ENCODE measurements around the gene DDX1. TPM values are rescaled to one million over a fixed set of nuclear protein-coding genes. Genes with fewer than 3 reads are reported as not detected.

The DDX1 gene
- total RNA-seq, 5 donors from 2014 or later (not counting 1 experiment from before 2014, with no cell fraction given): 43.0 to 46.9 (median 45.8) TPM

DNA sequence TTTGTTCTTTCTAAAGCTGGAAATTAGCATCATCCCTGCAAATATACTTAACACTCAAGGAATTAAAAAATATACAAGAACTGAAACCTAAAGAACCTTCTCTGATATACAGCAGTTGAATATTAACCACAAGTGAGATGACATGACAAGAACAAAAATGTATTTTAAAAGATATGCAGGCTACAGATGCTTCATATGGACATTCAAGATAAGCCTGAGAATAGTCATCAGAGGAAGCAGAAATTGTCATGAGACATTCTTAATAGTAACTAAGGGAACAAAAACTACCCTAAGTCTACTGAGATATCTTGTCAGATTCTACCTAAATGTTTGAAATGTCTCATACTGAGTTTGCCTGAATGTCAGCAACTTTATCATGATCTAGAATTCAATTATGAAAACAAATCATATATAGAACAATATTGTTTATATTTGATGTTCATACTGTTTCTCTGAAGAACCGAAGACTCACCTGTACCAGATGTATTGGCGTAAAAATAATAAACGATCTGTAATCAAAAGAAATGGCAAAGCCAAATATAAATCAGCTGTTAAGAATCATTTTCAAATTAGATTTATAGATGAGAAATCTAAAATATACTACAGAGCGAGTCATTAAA lies 35.2 kb upstream of the DDX1 start:
- POLR2A ChIA-PET: no interaction called here
- H3K36me3 ChIP-seq (ENCODE audit: control insufficient read depth in 2 of 2, extremely low read depth in 1 of 2, insufficient read depth in 1 of 2, low read length in 1 of 2): peaks cover 0 to 25% of the 10 kb centered on the region in 2 donors
- peaks cover 9 to 12% of the 10 kb centered on the region in 2 experiments for H3K4me1 ChIP-seq (ENCODE audit: control insufficient read depth in 1 of 2, extremely low read depth in 1 of 2, insufficient read depth in 2 of 2, low read length in 2 of 2)
- no peak overlapping the region for H3K27ac ChIP-seq (ENCODE audit: low read length)
- H3K4me3 Mint-ChIP-seq: no peak overlapping the region
- H3K27me3 Mint-ChIP-seq: no peaks in the 10 kb centered on the region
- H3K27ac Mint-ChIP-seq: no peak overlapping the region
- no CpG with 5 or more reads among the region's 4 CpGs for WGBS (ENCODE audit: insufficient coverage)
- no peaks in the 10 kb centered on the region for H3K9me3 ChIP-seq
- H3K4me1 Mint-ChIP-seq: peaks cover 27 to 50% (median 30%) of the 10 kb centered on the region in 3 donors
- DNase-seq (no peak), ATAC-seq (replicated peaks in 1 of 4) (no peak)
- H3K9me3 Mint-ChIP-seq: no peaks in the 10 kb centered on the region
- H3K36me3 Mint-ChIP-seq: peaks cover 22% of the 10 kb centered on the region
- H3K27me3 ChIP-seq (replicated peaks in 1 of 2; ENCODE audit: control insufficient read depth in 2 of 2, extremely low read depth in 1 of 2, insufficient read depth in 2 of 2, low read length in 1 of 2): no peaks in the 10 kb centered on the region
- no peak overlapping the region for H3K4me3 ChIP-seq (ENCODE audit: control insufficient read depth in 1 of 2, extremely low read depth in 1 of 2, low read length in 1 of 2)
- CTCF ChIA-PET: interaction anchor here in 1 of 2 donors (0.6 kb wide), 1 partner anchor 21 kb away, joined by 3 read pairs; no protein-coding TSS in a partner anchor

GRCh38 chr2:15557887-15558311 lies 33.8 kb upstream of the DDX1 start:
- no peak overlapping the region for H3K4me3 ChIP-seq (ENCODE audit: control insufficient read depth in 1 of 2, extremely low read depth in 1 of 2, low read length in 1 of 2)
- ChIA-PET POLR2A (no interaction called here), CTCF (interaction anchor here (0.7 to 1.3 kb wide), 3 partner anchors 8 to 15 kb away, joined by 3 read pairs; no protein-coding TSS in a partner anchor)
- Mint-ChIP-seq H3K4me3 (no peak overlapping the region), H3K27ac (no peak overlapping the region), H3K36me3 (peaks cover 15% of the 10 kb centered on the region), H3K27me3 (no peaks in the 10 kb centered on the region), H3K9me3 (no peaks in the 10 kb centered on the region), H3K4me1 (peaks cover 41 to 65% (median 42%) of the 10 kb centered on the region in 3 donors)
- H3K36me3 ChIP-seq (ENCODE audit: control insufficient read depth in 2 of 2, extremely low read depth in 1 of 2, insufficient read depth in 1 of 2, low read length in 1 of 2): peaks cover 0 to 22% of the 10 kb centered on the region in 2 donors
- H3K27ac ChIP-seq (ENCODE audit: low read length): no peak overlapping the region
- no peak for ATAC-seq (replicated peaks in 1 of 4)
- no peaks in the 10 kb centered on the region for H3K9me3 ChIP-seq
- H3K27me3 ChIP-seq (replicated peaks in 1 of 2; ENCODE audit: control insufficient read depth in 2 of 2, extremely low read depth in 1 of 2, insufficient read depth in 2 of 2, low read length in 1 of 2): no peaks in the 10 kb centered on the region
- H3K4me1 ChIP-seq (ENCODE audit: control insufficient read depth in 1 of 2, extremely low read depth in 1 of 2, insufficient read depth in 2 of 2, low read length in 2 of 2): peaks cover 12 to 16% of the 10 kb centered on the region in 2 experiments
- no peak for DNase-seq
- WGBS (ENCODE audit: insufficient coverage): 62% methylated on average over 4 of the region's 5 CpGs

- DNase-seq (no peak), ATAC-seq (replicated peaks in 1 of 4) (no peak)
- ChIA-PET CTCF (interaction anchor here in 1 of 2 donors (0.7 kb wide), 1 partner anchor 321 kb away, joined by 3 read pairs; no protein-coding TSS in a partner anchor), POLR2A (no interaction called here)
- Histone ChIP-seq H3K27ac (ENCODE audit: low read length) (no peak overlapping the region), H3K36me3 (ENCODE audit: control insufficient read depth in 2 of 2, extremely low read depth in 1 of 2, insufficient read depth in 1 of 2, low read length in 1 of 2) (peaks cover 0 to 7% of the 10 kb centered on the region in 2 donors), H3K27me3 (replicated peaks in 1 of 2; ENCODE audit: control insufficient read depth in 2 of 2, extremely low read depth in 1 of 2, insufficient read depth in 2 of 2, low read length in 1 of 2) (no peaks in the 10 kb centered on the region), H3K9me3 (no peaks in the 10 kb centered on the region), H3K4me1 (ENCODE audit: control insufficient read depth in 1 of 2, extremely low read depth in 1 of 2, insufficient read depth in 2 of 2, low read length in 2 of 2) (peaks cover 12 to 16% of the 10 kb centered on the region in 2 experiments), H3K4me3 (ENCODE audit: control insufficient read depth in 1 of 2, extremely low read depth in 1 of 2, low read length in 1 of 2) (no peak overlapping the region)
- no peak overlapping the region for H3K27ac Mint-ChIP-seq
- peak overlapping the region; percentile 98 to 100 (median 100) for H3K4me3 Mint-ChIP-seq
- H3K27me3 Mint-ChIP-seq: no peaks in the 10 kb centered on the region
- H3K9me3 Mint-ChIP-seq: no peaks in the 10 kb centered on the region
- peaks cover 6% of the 10 kb centered on the region for H3K36me3 Mint-ChIP-seq
- no CpG with 5 or more reads among the region's 6 CpGs for WGBS (ENCODE audit: insufficient coverage)
- peaks cover 41 to 59% (median 41%) of the 10 kb centered on the region in 3 donors for H3K4me1 Mint-ChIP-seq
Observed at GRCh38 chr2:15559379-15560139, 32.1 kb upstream of the DDX1 start.

DNA sequence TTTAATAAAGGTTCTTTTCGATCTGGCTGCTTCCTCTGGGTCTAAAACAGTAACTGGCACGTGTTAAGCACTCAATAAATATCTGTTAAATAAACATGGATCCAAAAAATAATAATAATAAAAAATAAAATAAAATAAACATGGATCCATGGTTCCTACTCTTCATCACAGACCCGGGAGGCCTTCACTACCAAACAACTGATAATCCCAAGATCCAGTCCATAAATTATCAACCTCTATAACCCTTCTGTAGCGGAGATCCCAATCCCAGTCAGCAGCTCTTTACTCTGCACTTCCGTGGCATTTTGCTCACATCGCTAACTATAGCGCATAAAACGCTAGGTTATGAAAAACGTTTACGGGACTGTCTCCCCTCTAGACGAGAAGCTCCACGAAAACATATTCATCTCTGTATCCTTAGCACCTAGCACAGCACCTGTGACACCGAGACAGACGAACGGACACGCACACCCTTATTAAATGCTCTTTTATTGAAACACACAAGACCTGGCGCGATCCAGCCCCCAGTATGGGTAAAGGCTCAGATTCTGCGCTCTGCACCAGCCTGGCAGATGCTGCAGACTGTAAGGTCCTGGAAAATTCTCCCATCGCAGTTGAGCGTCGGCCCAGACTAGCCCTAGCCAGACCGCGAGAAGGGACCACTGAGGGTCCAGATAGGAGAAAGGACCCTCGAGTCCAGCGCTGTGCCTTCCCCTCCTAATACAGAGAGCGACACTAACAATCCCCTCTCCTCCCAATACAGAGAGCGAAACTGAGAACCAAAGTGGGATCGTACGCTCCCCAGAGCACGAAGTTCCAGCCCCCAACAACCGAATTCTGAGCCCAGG lies 31.3 kb upstream of the DDX1 start:
- no peaks in the 10 kb centered on the region for H3K27me3 ChIP-seq (replicated peaks in 1 of 2; ENCODE audit: control insufficient read depth in 2 of 2, extremely low read depth in 1 of 2, insufficient read depth in 2 of 2, low read length in 1 of 2)
- H3K27ac Mint-ChIP-seq: peak overlapping the region; percentile 47 to 96
- H3K36me3 ChIP-seq (ENCODE audit: control insufficient read depth in 2 of 2, extremely low read depth in 1 of 2, insufficient read depth in 1 of 2, low read length in 1 of 2): peaks cover 0 to 5% of the 10 kb centered on the region in 2 donors
- CTCF ChIA-PET: interaction anchor here (0.7 to 2.4 kb wide), 2 partner anchors 17 to 322 kb away, joined by 3 to 18 read pairs; no protein-coding TSS in a partner anchor
- peak in 5 of 35 experiments; percentile 1 to 31 (median 6) for DNase-seq
- ATAC-seq (replicated peaks in 1 of 4): peak; percentile 36 to 44 (median 42)
- peaks cover 12 to 16% of the 10 kb centered on the region in 2 experiments for H3K4me1 ChIP-seq (ENCODE audit: control insufficient read depth in 1 of 2, extremely low read depth in 1 of 2, insufficient read depth in 2 of 2, low read length in 2 of 2)
- WGBS (ENCODE audit: insufficient coverage): 2% methylated on average over 29 of the region's 32 CpGs
- H3K4me1 Mint-ChIP-seq: peaks cover 41 to 57% (median 41%) of the 10 kb centered on the region in 3 donors
- H3K4me3 ChIP-seq (ENCODE audit: control insufficient read depth in 1 of 2, extremely low read depth in 1 of 2, low read length in 1 of 2): peak overlapping the region; percentile 83 to 91
- H3K27me3 Mint-ChIP-seq: peaks cover 0 to under 1% of the 10 kb centered on the region in 2 donors
- H3K36me3 Mint-ChIP-seq: peaks cover 3% of the 10 kb centered on the region
- peak overlapping the region; percentile 98 to 100 (median 100) for H3K4me3 Mint-ChIP-seq
- no peaks in the 10 kb centered on the region for H3K9me3 Mint-ChIP-seq
- no peaks in the 10 kb centered on the region for H3K9me3 ChIP-seq
- H3K27ac ChIP-seq (ENCODE audit: low read length): peak overlapping the region; percentile 72
- POLR2A ChIA-PET: interaction anchor here in 1 of 2 donors (0.6 kb wide), 1 partner anchor 129 kb away, joined by 5 read pairs; no protein-coding TSS in a partner anchor

- peaks cover 0 to 5% of the 10 kb centered on the region in 2 donors for H3K36me3 ChIP-seq (ENCODE audit: control insufficient read depth in 2 of 2, extremely low read depth in 1 of 2, insufficient read depth in 1 of 2, low read length in 1 of 2)
- H3K36me3 Mint-ChIP-seq: no peaks in the 10 kb centered on the region
- peak within 1 kb of the TSS; percentile 72 for H3K27ac ChIP-seq (ENCODE audit: low read length)
- H3K27ac Mint-ChIP-seq: peak within 1 kb of the TSS; percentile 87 to 96
- H3K27me3 ChIP-seq (replicated peaks in 1 of 2; ENCODE audit: control insufficient read depth in 2 of 2, extremely low read depth in 1 of 2, insufficient read depth in 2 of 2, low read length in 1 of 2): no peaks in the 10 kb centered on the region
- H3K27me3 Mint-ChIP-seq: peaks cover 0 to 3% of the 10 kb centered on the region in 2 donors
- H3K4me3 ChIP-seq (ENCODE audit: control insufficient read depth in 1 of 2, extremely low read depth in 1 of 2, low read length in 1 of 2): peak within 1 kb of the TSS; percentile 83 to 91
- WGBS (ENCODE audit: insufficient coverage): 1% methylated on average over 22 of the region's 30 CpGs
- peaks cover 12 to 16% of the 10 kb centered on the region in 2 experiments for H3K4me1 ChIP-seq (ENCODE audit: control insufficient read depth in 1 of 2, extremely low read depth in 1 of 2, insufficient read depth in 2 of 2, low read length in 2 of 2)
- ATAC-seq (replicated peaks in 1 of 4) (peak; percentile 83 to 89 (median 88)), DNase-seq (peak; percentile 45 to 84 (median 69))
- CTCF ChIA-PET: interaction anchor here (0.6 to 2.4 kb wide), 4 partner anchors 14 to 985 kb away, joined by 4 to 18 read pairs (median 8); no protein-coding TSS in a partner anchor
- H3K9me3 ChIP-seq: no peaks in the 10 kb centered on the region
- POLR2A ChIA-PET: interaction anchor here (0.6 to 1.1 kb wide), 3 partner anchors 25 to 130 kb away, joined by 3 to 19 read pairs (median 5); partner anchors contain the start of gene DDX1 (in 1 of the 2)
- H3K4me1 Mint-ChIP-seq: peaks cover 39 to 53% (median 41%) of the 10 kb centered on the region in 3 donors
- no peaks in the 10 kb centered on the region for H3K9me3 Mint-ChIP-seq
- H3K4me3 Mint-ChIP-seq: peak within 1 kb of the TSS; percentile 98 to 100 (median 100)
Observed at GRCh38 chr2:15560988-15561573, 30.6 kb upstream of the DDX1 start, which contains the start of gene NBAS. TSS of gene NBAS (minus strand) at chr2:15561334. CDS start at chr2:15561304, 30 bp downstream.
